Naive thymus-derived CD4-positive, alpha-beta T cell (primary cell): ENCODE measurements around the gene RGS9. TPM values are rescaled to one million over a fixed set of nuclear protein-coding genes. Genes with fewer than 3 reads are reported as not detected.

Experiments used
- ATAC-seq: fragments of 150-1000 bp; cut with Tn5 transposase; 2 replicates; pipeline ENCODE4 v1.10.0; 2021; ENCODE audit warnings: mild to moderate bottlenecking, moderate library complexity
- CTCF ChIA-PET: fragments of 350-600 bp; sonication (Branson Sonifier 250); formaldehyde crosslinking; loops from one replicate; lab custom pipeline; 2021; ENCODE audit warnings: antibody characterized with exemption; lab: Charles Lee
- POLR2A ChIA-PET: fragments of 350-600 bp; sonication (Branson Sonifier 250); formaldehyde crosslinking; loops from one replicate; lab custom pipeline; 2021; ENCODE audit warnings: antibody characterized with exemption, inconsistent platforms; lab: Charles Lee
- DNase-seq, 9 donors: peaks; one replicate each; pipeline versions ENCODE4 v3.0.0 to v3.0.0-alpha.2; 2020 to 2022; ENCODE audit warnings: mixed read lengths in 1 of 9
- H3K27ac ChIP-seq: one replicate; pipeline ENCODE4 v1.7.0; 2013; ENCODE audit warnings: mild to moderate bottlenecking, low read depth, low read length, moderate library complexity
- H3K27me3 ChIP-seq, 2 donors: one replicate each; pipeline ENCODE4 v1.7.0; 2013; ENCODE audit warnings: low read length in 2 of 2, mild to moderate bottlenecking in 2 of 2, moderate library complexity in 2 of 2; ENCODE audit not compliant: control insufficient read depth in 2 of 2, insufficient read depth in 2 of 2
- H3K36me3 ChIP-seq, 3 experiments: 1 replicate in 2 of 3; 2 replicates in 1 of 3; pipeline ENCODE4 v1.7.0; 2013; ENCODE audit warnings: low read length in 3 of 3, mild to moderate bottlenecking in 3 of 3, moderate library complexity in 1 of 3; ENCODE audit not compliant: insufficient read depth in 3 of 3, control insufficient read depth in 2 of 3
- H3K4me1 ChIP-seq, 2 donors: one replicate each; pipeline ENCODE4 v1.7.0; 2013; ENCODE audit warnings: low read length in 2 of 2, mild to moderate bottlenecking in 2 of 2, moderate library complexity in 1 of 2; ENCODE audit not compliant: control insufficient read depth in 2 of 2, insufficient read depth in 2 of 2
- H3K4me3 ChIP-seq: 2 replicates; pipeline ENCODE4 v1.7.0; 2013; ENCODE audit warnings: mild to moderate bottlenecking, low read length
- H3K9me3 ChIP-seq, 3 experiments: 1 replicate in 2 of 3; 2 replicates in 1 of 3; pipeline ENCODE4 v1.7.0; 2013; ENCODE audit warnings: low read length in 3 of 3; ENCODE audit not compliant: control insufficient read depth in 2 of 3
- H3K27ac Mint-ChIP-seq, 9 donors: one replicate each; pipeline ENCODE4 v1.8.0; 2020 to 2022; ENCODE audit warnings: mixed read lengths in 9 of 9, mild to moderate bottlenecking in 8 of 9, moderate library complexity in 5 of 9, inconsistent platforms in 2 of 9
- H3K27me3 Mint-ChIP-seq, 5 donors: one replicate each; pipeline ENCODE4 v1.8.0; 2021 to 2022; ENCODE audit warnings: mixed read lengths in 5 of 5, mild to moderate bottlenecking in 1 of 5
- H3K36me3 Mint-ChIP-seq, 5 donors: one replicate each; pipeline ENCODE4 v1.8.0; 2020 to 2022; ENCODE audit warnings: mixed read lengths in 5 of 5, mild to moderate bottlenecking in 3 of 5, inconsistent platforms in 1 of 5
- H3K4me1 Mint-ChIP-seq, 7 donors: one replicate each; pipeline ENCODE4 v1.8.0; 2020 to 2022; ENCODE audit warnings: mixed read lengths in 7 of 7, mild to moderate bottlenecking in 3 of 7, inconsistent platforms in 1 of 7
- H3K4me3 Mint-ChIP-seq, 10 donors: one replicate each; pipeline ENCODE4 v1.8.0; 2020 to 2022; ENCODE audit warnings: mild to moderate bottlenecking in 10 of 10, mixed read lengths in 10 of 10, moderate library complexity in 6 of 10, inconsistent platforms in 2 of 10
- H3K9me3 Mint-ChIP-seq, 11 donors: one replicate each; pipeline ENCODE4 v1.8.0; 2020 to 2022; ENCODE audit warnings: mixed read lengths in 11 of 11, mild to moderate bottlenecking in 4 of 11, inconsistent platforms in 1 of 11, moderate library complexity in 1 of 11
- intact Hi-C, 2 donors: fragments of 100-400 bp; cut with micrococcal nuclease; formaldehyde crosslinking; loops; one replicate each; pipeline ENCODE4 v1.15.1; 2023
- polyA plus RNA-seq, 2 donors: library from polyadenylated mRNA; unstranded; fragments of 300-500 nt; fragmentation: Illumina TruSeq; gene quantifications; one replicate each; pipeline ENCODE4 v1.2.3, GENCODE V29; 2021
- total RNA-seq, 6 experiments: library from RNA in 5 of 6; stranded (reverse) in 5 of 6; gene quantifications; 1 replicate in 5 of 6; 2 replicates in 1 of 6; pipeline ENCODE4 v1.2.3 and lab custom pipeline; 2021 to 2026

The RGS9 gene
- total and polyA plus RNA-seq, 7 experiments from 2014 or later: 0.32 to 3.9 (median 0.81) TPM; not detected in 2

- no peak overlapping the region for H3K4me3 ChIP-seq
- Mint-ChIP-seq H3K4me1 (peaks cover 0 to 38% (median 0%) of the 10 kb centered on the region in 7 donors), H3K27ac (no peak overlapping the region), H3K36me3 (peaks cover 0 to 2% (median 0%) of the 10 kb centered on the region in 5 donors), H3K27me3 (peaks cover 0 to 10% (median 0%) of the 10 kb centered on the region in 5 donors), H3K4me3 (no peak overlapping the region), H3K9me3 (peaks cover 0 to 2% (median 0%) of the 10 kb centered on the region in 11 donors)
- CTCF ChIA-PET: no interaction called here
- DNase-seq (no peak), ATAC-seq (no peak)
- no peaks in the 10 kb centered on the region for H3K27me3 ChIP-seq
- intact Hi-C loops: no loop called here
- POLR2A ChIA-PET: no interaction called here
- no peak overlapping the region for H3K27ac ChIP-seq
- no peaks in the 10 kb centered on the region for H3K36me3 ChIP-seq
- peaks cover 0 to 23% of the 10 kb centered on the region in 2 donors for H3K4me1 ChIP-seq
- no peaks in the 10 kb centered on the region for H3K9me3 ChIP-seq
These were observed 48.7 kb downstream of the RGS9 start for GRCh38 chr17:65185668-65186382.

DNA sequence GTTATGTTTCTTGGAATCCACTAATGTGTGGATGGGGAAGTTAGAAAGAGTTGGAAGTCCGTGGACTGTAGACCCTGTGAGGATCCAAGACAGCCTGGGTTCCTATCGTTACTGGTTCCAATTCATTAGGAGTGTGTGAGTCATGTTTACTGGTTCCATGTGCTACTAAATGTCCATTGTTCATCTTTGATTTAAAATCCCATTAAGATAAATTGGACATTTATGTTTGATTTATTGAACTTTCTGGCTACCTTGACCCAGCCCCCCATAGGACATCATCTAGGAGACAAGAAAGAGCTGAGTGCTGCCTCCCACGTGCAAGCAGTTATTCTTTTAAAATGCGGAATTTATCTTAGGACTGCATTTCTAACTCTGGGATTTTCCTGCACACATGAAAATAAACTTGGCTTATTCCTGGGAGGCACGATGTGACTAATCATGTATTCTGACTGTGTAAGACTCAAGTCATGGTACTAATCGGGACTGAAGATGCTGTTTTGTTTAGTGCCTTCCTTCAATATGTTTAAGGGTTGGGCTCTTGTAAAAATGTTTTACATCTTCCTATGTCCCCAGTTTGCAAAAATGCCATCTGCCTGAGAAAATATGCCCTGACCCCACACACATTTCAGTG lies 53.4 kb downstream of the RGS9 start:
- Mint-ChIP-seq H3K9me3 (peaks cover 0 to 2% (median 0%) of the 10 kb centered on the region in 11 donors), H3K4me3 (no peak overlapping the region), H3K27ac (no peak overlapping the region), H3K36me3 (peaks cover 0 to 1% (median 0%) of the 10 kb centered on the region in 5 donors), H3K27me3 (no peaks in the 10 kb centered on the region), H3K4me1 (peaks cover 0 to 14% (median 0%) of the 10 kb centered on the region in 7 donors)
- Histone ChIP-seq H3K27ac (no peak overlapping the region), H3K36me3 (no peaks in the 10 kb centered on the region), H3K9me3 (no peaks in the 10 kb centered on the region), H3K4me1 (no peaks in the 10 kb centered on the region), H3K27me3 (no peaks in the 10 kb centered on the region), H3K4me3 (no peak overlapping the region)
- ChIA-PET POLR2A (interaction anchor here (0.8 kb wide), 1 partner anchor 1349 kb away, joined by 4 read pairs; no protein-coding TSS in a partner anchor), CTCF (no interaction called here)
- no peak for ATAC-seq
- no peak for DNase-seq
- intact Hi-C loops: no loop called here

- Histone ChIP-seq H3K36me3 (no peaks in the 10 kb centered on the region), H3K4me3 (no peak overlapping the region), H3K27me3 (no peaks in the 10 kb centered on the region), H3K9me3 (no peaks in the 10 kb centered on the region), H3K4me1 (no peaks in the 10 kb centered on the region), H3K27ac (no peak overlapping the region)
- H3K36me3 Mint-ChIP-seq: peaks cover 0 to 1% (median 0%) of the 10 kb centered on the region in 5 donors
- ChIA-PET POLR2A (interaction anchor here (0.6 to 0.8 kb wide), 2 partner anchors 246 to 253 kb away, joined by 3 read pairs; no protein-coding TSS in a partner anchor), CTCF (interaction anchor here (0.6 kb wide), 2 partner anchors 123 to 177 kb away, joined by 3 to 4 read pairs; no protein-coding TSS in a partner anchor)
- no peak overlapping the region for H3K4me3 Mint-ChIP-seq
- no peak overlapping the region for H3K27ac Mint-ChIP-seq
- peak in 1 of 9 donors; percentile 40 for DNase-seq
- no peaks in the 10 kb centered on the region for H3K27me3 Mint-ChIP-seq
- peaks cover 0 to 14% (median 0%) of the 10 kb centered on the region in 7 donors for H3K4me1 Mint-ChIP-seq
- H3K9me3 Mint-ChIP-seq: no peaks in the 10 kb centered on the region
- intact Hi-C loops: no loop called here
- ATAC-seq: no peak
These were observed 54.9 kb downstream of the RGS9 start for GRCh38 chr17:65191811-65192740.

DNA sequence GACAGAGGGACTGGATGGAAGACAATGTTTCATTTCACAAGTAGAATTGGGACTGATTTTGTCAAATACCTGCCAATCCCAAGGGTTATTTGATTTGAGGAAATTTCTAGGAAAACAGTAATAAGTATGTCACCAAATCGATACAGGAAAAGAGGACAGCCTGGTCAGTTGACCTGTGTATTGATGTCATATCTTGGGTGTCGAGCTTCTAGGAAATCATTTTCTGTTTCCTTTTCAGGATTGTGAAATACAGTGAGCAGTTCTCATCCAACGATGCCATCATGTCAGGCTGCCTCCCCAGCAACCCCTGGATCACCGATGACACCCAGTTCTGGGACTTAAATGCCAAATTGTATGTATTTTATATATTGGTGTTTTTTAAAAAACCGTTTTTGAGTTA lies 56.1 kb downstream of the RGS9 start:
- Histone ChIP-seq H3K27me3 (no peaks in the 10 kb centered on the region), H3K27ac (no peak overlapping the region), H3K4me1 (no peaks in the 10 kb centered on the region), H3K4me3 (no peak overlapping the region), H3K9me3 (no peaks in the 10 kb centered on the region), H3K36me3 (no peaks in the 10 kb centered on the region)
- ATAC-seq (no peak), DNase-seq (no peak)
- Mint-ChIP-seq H3K4me1 (peaks cover 0 to 14% (median 0%) of the 10 kb centered on the region in 7 donors), H3K9me3 (no peaks in the 10 kb centered on the region), H3K27ac (no peak overlapping the region), H3K4me3 (no peak overlapping the region), H3K36me3 (peaks cover 0 to 1% (median 0%) of the 10 kb centered on the region in 5 donors), H3K27me3 (no peaks in the 10 kb centered on the region)
- ChIA-PET POLR2A (no interaction called here), CTCF (interaction anchor here (0.6 kb wide), 1 partner anchor 250 kb away, joined by 4 read pairs; no protein-coding TSS in a partner anchor)
- intact Hi-C loops: no loop called here

- no peak for DNase-seq
- Histone ChIP-seq H3K4me1 (no peaks in the 10 kb centered on the region), H3K9me3 (no peaks in the 10 kb centered on the region), H3K27ac (no peak overlapping the region), H3K27me3 (no peaks in the 10 kb centered on the region), H3K4me3 (no peak overlapping the region), H3K36me3 (no peaks in the 10 kb centered on the region)
- no peak overlapping the region for H3K4me3 Mint-ChIP-seq
- H3K4me1 Mint-ChIP-seq: peaks cover 0 to 19% (median 0%) of the 10 kb centered on the region in 7 donors
- no peaks in the 10 kb centered on the region for H3K9me3 Mint-ChIP-seq
- H3K36me3 Mint-ChIP-seq: peaks cover 0 to 1% (median 0%) of the 10 kb centered on the region in 5 donors
- ChIA-PET POLR2A (no interaction called here), CTCF (interaction anchor here (0.6 kb wide), 1 partner anchor 250 kb away, joined by 4 read pairs; no protein-coding TSS in a partner anchor)
- H3K27ac Mint-ChIP-seq: no peak overlapping the region
- peaks cover 0 to 2% (median 0%) of the 10 kb centered on the region in 5 donors for H3K27me3 Mint-ChIP-seq
- intact Hi-C loops: no loop called here
- no peak for ATAC-seq
These were observed 56.6 kb downstream of the RGS9 start for GRCh38 chr17:65193716-65194293.
